ENCODE measurements around the gene ANO2. TPM values are rescaled to one million over a fixed set of nuclear protein-coding genes. Genes with fewer than 3 reads are reported as not detected.

Gene ANO2
- total RNA-seq = under 0.01 TPM in 1 of 2 replicates, not detected in the other

DNA sequence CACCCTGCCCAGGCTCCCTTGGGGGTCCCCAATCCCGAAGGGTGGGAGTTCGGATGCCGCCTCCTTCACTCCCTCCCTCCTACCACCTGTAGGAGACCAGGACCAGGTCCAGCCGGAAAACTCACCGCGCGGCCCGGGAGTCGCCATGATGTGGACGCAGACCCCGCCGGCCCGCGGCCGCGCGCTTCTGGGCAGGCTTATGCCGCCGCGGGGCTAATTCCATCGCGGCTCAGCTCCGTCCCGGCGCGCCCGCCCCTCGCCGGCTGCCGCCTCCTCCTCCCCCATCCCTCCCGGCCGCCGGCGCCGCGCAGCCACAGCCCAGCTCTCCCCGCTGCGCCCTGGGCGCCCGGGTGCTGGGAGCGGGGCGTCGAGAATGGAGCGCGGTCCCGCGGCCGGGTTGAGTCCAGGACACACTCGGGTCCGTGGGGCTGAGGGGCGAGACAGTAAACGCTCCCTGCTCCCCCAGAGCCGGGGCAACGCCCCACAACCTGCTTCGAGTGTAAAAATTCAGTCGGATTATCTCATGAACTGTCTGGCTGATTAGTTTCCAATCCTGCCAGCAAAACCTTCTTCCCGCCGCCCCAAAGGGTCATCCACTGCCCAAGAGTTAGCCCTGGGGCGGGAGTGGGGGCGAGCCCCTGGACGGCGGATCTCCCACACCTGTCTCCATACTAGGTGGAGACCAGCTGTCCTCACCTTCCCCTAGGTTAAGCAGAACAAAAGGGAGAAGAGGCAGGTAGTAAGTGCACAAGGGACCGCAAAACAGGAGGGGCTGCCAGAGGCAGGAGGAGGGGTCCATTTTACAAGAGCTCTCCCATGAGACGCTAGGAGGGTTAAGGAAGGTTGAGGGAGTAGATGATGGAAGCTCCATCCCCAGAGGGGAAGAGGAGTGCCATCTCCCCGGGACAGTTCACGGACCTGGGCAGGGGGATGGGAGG lies at the start of gene ANO2:
Gene ANO2 (minus strand): TSS at position 189 of the 938 bp plus-strand sequence. CDS start 42 bp downstream, at position 147.

Other genes starting within 250 kb of the ANO2 start
- 3.2 and 15.9 TPM in 2 replicates for gene VWF, start 179.4 kb upstream of the ANO2 start, total RNA-seq

Measured in cardiac atrium fibroblast (primary cell).